ENCODE measurements around the gene BLTP1. TPM values are rescaled to one million over a fixed set of nuclear protein-coding genes. Genes with fewer than 3 reads are reported as not detected.

Gene BLTP1
- total RNA-seq, 5 donors from 2014 or later (not counting 1 experiment from before 2014, with no cell fraction given), result 58.8 to 115 (median 65.3) TPM

DNA sequence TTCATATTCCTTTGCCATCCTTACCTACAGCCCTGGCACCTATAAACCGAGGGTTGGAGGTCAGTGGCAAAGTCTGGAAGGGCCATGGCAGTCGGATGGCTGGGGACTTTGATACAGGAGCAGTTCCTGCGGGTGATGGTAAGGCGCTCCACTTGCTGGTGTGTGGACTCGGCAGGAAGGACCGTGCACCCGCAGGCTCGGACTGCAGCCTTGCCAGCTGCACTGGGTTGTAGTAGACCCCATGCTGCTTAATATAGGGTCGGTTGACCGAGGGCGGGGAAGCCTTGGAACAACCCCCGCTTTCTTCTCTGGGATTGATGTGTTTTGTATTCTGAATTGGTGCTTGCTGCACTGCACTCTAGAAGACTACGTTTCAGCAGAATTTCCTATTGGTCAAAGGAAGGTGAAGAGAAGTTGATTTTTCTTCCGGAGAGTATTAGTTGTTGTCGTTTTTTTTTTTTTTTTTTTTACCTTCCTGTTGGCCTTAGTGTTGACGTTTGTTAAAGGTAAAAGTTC lies 638 bp downstream of the BLTP1 start:
- ChIA-PET CTCF (no interaction called here), POLR2A (no interaction called here)
- H3K27me3 Mint-ChIP-seq, result no peaks in the 10 kb centered on the region
- H3K27ac ChIP-seq (ENCODE audit: low read length), result peak overlapping the region; percentile 94
- H3K4me1 ChIP-seq (ENCODE audit: control insufficient read depth in 1 of 2, extremely low read depth in 1 of 2, insufficient read depth in 2 of 2, low read length in 2 of 2), result peaks cover 17 to 18% of the 10 kb centered on the region in 2 experiments
- H3K9me3 Mint-ChIP-seq, result peaks cover 0 to 3% (median 0%) of the 10 kb centered on the region in 3 donors
- peak overlapping the region; percentile 59 to 77 for H3K27ac Mint-ChIP-seq
- H3K4me1 Mint-ChIP-seq, result peaks cover 63 to 72% (median 71%) of the 10 kb centered on the region in 3 donors
- no peaks in the 10 kb centered on the region for H3K9me3 ChIP-seq
- peak; percentile 16 to 37 (median 32) for ATAC-seq (replicated peaks in 1 of 4)
- H3K36me3 ChIP-seq (ENCODE audit: control insufficient read depth in 2 of 2, extremely low read depth in 1 of 2, insufficient read depth in 1 of 2, low read length in 1 of 2), result peaks cover 0 to 10% of the 10 kb centered on the region in 2 donors
- peak in 17 of 35 experiments; percentile 1 to 45 (median 12) for DNase-seq
- WGBS (ENCODE audit: insufficient coverage), result 2% methylated on average over 12 of the region's 16 CpGs
- no peaks in the 10 kb centered on the region for H3K27me3 ChIP-seq (replicated peaks in 1 of 2; ENCODE audit: control insufficient read depth in 2 of 2, extremely low read depth in 1 of 2, insufficient read depth in 2 of 2, low read length in 1 of 2)
- peak overlapping the region; percentile 84 to 88 (median 87) for H3K4me3 Mint-ChIP-seq
- H3K4me3 ChIP-seq (ENCODE audit: control insufficient read depth in 1 of 2, extremely low read depth in 1 of 2, low read length in 1 of 2), result peak overlapping the region; percentile 92 to 98
- peaks cover 23% of the 10 kb centered on the region for H3K36me3 Mint-ChIP-seq

DNA sequence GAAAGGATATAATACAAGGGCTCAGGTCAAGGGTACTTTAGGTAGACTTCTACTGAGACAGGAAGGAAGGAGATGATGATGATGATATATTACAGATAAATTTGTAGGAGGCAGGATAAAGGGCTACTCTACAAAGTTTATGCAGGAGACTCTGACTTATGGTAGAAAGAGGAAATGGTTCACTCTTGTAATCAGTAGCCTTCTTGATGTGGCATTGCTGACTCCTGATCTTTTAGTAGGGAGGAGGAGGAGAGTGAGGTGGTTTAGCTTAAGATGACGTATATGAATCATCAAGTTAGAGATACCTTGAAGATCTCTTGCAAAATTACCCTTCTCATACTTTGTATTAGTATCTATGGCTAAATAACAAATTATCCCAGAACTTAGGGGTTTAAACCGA lies 4.7 kb downstream of the BLTP1 start:
- DNase-seq (peak in 1 of 35 experiments; percentile 43), ATAC-seq (replicated peaks in 1 of 4) (peak in 1 of 4 experiments; percentile 25)
- Histone ChIP-seq H3K36me3 (ENCODE audit: control insufficient read depth in 2 of 2, extremely low read depth in 1 of 2, insufficient read depth in 1 of 2, low read length in 1 of 2) (peaks cover 0 to 16% of the 10 kb centered on the region in 2 donors), H3K27ac (ENCODE audit: low read length) (no peak overlapping the region), H3K27me3 (replicated peaks in 1 of 2; ENCODE audit: control insufficient read depth in 2 of 2, extremely low read depth in 1 of 2, insufficient read depth in 2 of 2, low read length in 1 of 2) (no peaks in the 10 kb centered on the region), H3K4me3 (ENCODE audit: control insufficient read depth in 1 of 2, extremely low read depth in 1 of 2, low read length in 1 of 2) (no peak overlapping the region), H3K9me3 (no peaks in the 10 kb centered on the region), H3K4me1 (ENCODE audit: control insufficient read depth in 1 of 2, extremely low read depth in 1 of 2, insufficient read depth in 2 of 2, low read length in 2 of 2) (peaks cover 5 to 12% of the 10 kb centered on the region in 2 experiments)
- ChIA-PET CTCF (no interaction called here), POLR2A (no interaction called here)
- peaks cover 64 to 68% (median 68%) of the 10 kb centered on the region in 3 donors for H3K4me1 Mint-ChIP-seq
- peak overlapping the region; percentile 20 to 46 for H3K27ac Mint-ChIP-seq
- H3K9me3 Mint-ChIP-seq, result no peaks in the 10 kb centered on the region
- WGBS (ENCODE audit: insufficient coverage), result no CpG with 5 or more reads among the region's 2 CpGs
- H3K4me3 Mint-ChIP-seq, result no peak overlapping the region
- H3K36me3 Mint-ChIP-seq, result peaks cover 37% of the 10 kb centered on the region
- H3K27me3 Mint-ChIP-seq, result no peaks in the 10 kb centered on the region

DNA sequence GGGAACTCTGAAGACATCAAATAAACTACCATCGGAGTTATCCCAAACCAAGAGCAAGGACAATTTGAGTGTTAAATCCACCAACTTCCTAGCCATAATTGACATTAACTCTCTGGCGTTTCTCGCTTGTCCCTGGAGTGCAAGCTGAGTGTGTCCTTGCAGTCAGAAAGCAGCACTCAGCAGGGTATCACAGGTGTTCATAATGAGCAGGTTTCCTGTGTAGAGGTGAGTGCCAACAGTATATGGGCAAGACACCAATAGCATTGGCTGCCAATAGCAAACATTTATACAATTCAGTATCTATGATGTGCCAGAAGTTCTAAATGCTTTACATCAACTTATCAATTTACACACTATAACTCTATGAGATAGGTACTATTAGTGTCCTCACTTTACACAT lies 11.2 kb downstream of the BLTP1 start:
- Mint-ChIP-seq H3K4me1 (peaks cover 50 to 66% (median 61%) of the 10 kb centered on the region in 3 donors), H3K36me3 (peaks cover 38% of the 10 kb centered on the region), H3K27me3 (no peaks in the 10 kb centered on the region), H3K4me3 (no peak overlapping the region), H3K27ac (no peak overlapping the region), H3K9me3 (no peaks in the 10 kb centered on the region)
- ChIA-PET POLR2A (no interaction called here), CTCF (no interaction called here)
- H3K4me1 ChIP-seq (ENCODE audit: control insufficient read depth in 1 of 2, extremely low read depth in 1 of 2, insufficient read depth in 2 of 2, low read length in 2 of 2), result no peaks in the 10 kb centered on the region
- 100% methylated on average over 1 of the region's 3 CpGs for WGBS (ENCODE audit: insufficient coverage)
- no peak overlapping the region for H3K27ac ChIP-seq (ENCODE audit: low read length)
- H3K9me3 ChIP-seq, result no peaks in the 10 kb centered on the region
- ATAC-seq (replicated peaks in 1 of 4) (no peak), DNase-seq (no peak)
- no peaks in the 10 kb centered on the region for H3K27me3 ChIP-seq (replicated peaks in 1 of 2; ENCODE audit: control insufficient read depth in 2 of 2, extremely low read depth in 1 of 2, insufficient read depth in 2 of 2, low read length in 1 of 2)
- no peak overlapping the region for H3K4me3 ChIP-seq (ENCODE audit: control insufficient read depth in 1 of 2, extremely low read depth in 1 of 2, low read length in 1 of 2)
- H3K36me3 ChIP-seq (ENCODE audit: control insufficient read depth in 2 of 2, extremely low read depth in 1 of 2, insufficient read depth in 1 of 2, low read length in 1 of 2), result peaks cover 0 to 8% of the 10 kb centered on the region in 2 donors

DNA sequence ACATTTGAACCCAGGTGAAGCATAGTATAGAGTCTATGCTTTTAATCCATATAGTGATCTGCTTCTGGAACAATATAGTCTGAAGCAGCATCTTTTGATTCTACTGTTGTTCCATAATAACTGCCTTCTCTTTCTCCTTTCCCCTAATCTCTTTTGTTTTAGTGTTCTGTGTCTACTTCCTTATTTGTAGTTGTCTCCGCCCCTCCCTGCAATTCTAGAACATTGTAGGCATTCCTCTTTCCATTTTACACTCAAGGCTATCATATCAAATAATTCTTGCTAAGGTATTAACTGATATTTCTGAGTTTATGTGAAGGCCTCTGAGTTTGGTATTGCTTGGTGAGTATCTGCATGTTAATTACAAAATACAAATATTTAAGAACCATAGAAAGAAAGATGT lies 11.6 kb downstream of the BLTP1 start:
- H3K36me3 Mint-ChIP-seq, result peaks cover 38% of the 10 kb centered on the region
- H3K27ac ChIP-seq (ENCODE audit: low read length), result no peak overlapping the region
- H3K27me3 Mint-ChIP-seq, result no peaks in the 10 kb centered on the region
- H3K36me3 ChIP-seq (ENCODE audit: control insufficient read depth in 2 of 2, extremely low read depth in 1 of 2, insufficient read depth in 1 of 2, low read length in 1 of 2), result peaks cover 0 to 8% of the 10 kb centered on the region in 2 donors
- no peak overlapping the region for H3K27ac Mint-ChIP-seq
- POLR2A ChIA-PET, result no interaction called here
- H3K4me1 Mint-ChIP-seq, result peaks cover 50 to 65% (median 60%) of the 10 kb centered on the region in 3 donors
- CTCF ChIA-PET, result no interaction called here
- no peak overlapping the region for H3K4me3 Mint-ChIP-seq
- WGBS (ENCODE audit: insufficient coverage), result no CpG with 5 or more reads among the region's 1 CpG
- no peaks in the 10 kb centered on the region for H3K9me3 Mint-ChIP-seq
- H3K9me3 ChIP-seq, result no peaks in the 10 kb centered on the region
- no peaks in the 10 kb centered on the region for H3K27me3 ChIP-seq (replicated peaks in 1 of 2; ENCODE audit: control insufficient read depth in 2 of 2, extremely low read depth in 1 of 2, insufficient read depth in 2 of 2, low read length in 1 of 2)
- ATAC-seq (replicated peaks in 1 of 4) (no peak), DNase-seq (no peak)
- H3K4me1 ChIP-seq (ENCODE audit: control insufficient read depth in 1 of 2, extremely low read depth in 1 of 2, insufficient read depth in 2 of 2, low read length in 2 of 2), result no peaks in the 10 kb centered on the region
- no peak overlapping the region for H3K4me3 ChIP-seq (ENCODE audit: control insufficient read depth in 1 of 2, extremely low read depth in 1 of 2, low read length in 1 of 2)

DNA sequence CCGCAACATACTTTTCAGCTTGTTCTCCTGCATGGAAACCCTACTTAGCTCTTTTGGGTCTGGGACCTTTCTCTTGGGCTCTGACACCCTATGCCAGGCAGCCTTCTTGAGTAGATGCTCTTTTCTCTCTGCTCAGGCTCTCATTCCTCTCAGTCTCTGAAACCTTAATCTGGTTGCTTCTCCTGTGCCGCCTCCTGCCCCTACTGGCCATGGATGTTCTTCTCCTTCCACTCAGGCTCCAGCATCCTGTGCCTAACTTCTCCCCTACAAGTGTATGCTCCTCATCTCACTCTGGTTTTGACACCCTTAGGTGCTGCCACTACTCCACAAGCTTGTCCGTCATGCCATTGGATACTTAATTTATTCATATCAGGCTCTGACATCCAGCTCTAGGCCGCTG lies 15.2 kb downstream of the BLTP1 start:
- Histone ChIP-seq H3K27ac (ENCODE audit: low read length) (no peak overlapping the region), H3K27me3 (replicated peaks in 1 of 2; ENCODE audit: control insufficient read depth in 2 of 2, extremely low read depth in 1 of 2, insufficient read depth in 2 of 2, low read length in 1 of 2) (no peaks in the 10 kb centered on the region), H3K4me1 (ENCODE audit: control insufficient read depth in 1 of 2, extremely low read depth in 1 of 2, insufficient read depth in 2 of 2, low read length in 2 of 2) (no peaks in the 10 kb centered on the region), H3K9me3 (no peaks in the 10 kb centered on the region), H3K36me3 (ENCODE audit: control insufficient read depth in 2 of 2, extremely low read depth in 1 of 2, insufficient read depth in 1 of 2, low read length in 1 of 2) (peaks cover 0 to 2% of the 10 kb centered on the region in 2 donors), H3K4me3 (ENCODE audit: control insufficient read depth in 1 of 2, extremely low read depth in 1 of 2, low read length in 1 of 2) (no peak overlapping the region)
- ChIA-PET CTCF (interaction anchor here in 1 of 2 donors (1.1 kb wide), 1 partner anchor 25 kb away, joined by 4 read pairs; no protein-coding TSS in a partner anchor), POLR2A (no interaction called here)
- Mint-ChIP-seq H3K36me3 (peaks cover 37% of the 10 kb centered on the region), H3K27ac (no peak overlapping the region), H3K27me3 (no peaks in the 10 kb centered on the region), H3K9me3 (no peaks in the 10 kb centered on the region), H3K4me1 (peaks cover 36 to 51% (median 48%) of the 10 kb centered on the region in 3 donors), H3K4me3 (no peak overlapping the region)
- ATAC-seq (replicated peaks in 1 of 4), result no peak
- DNase-seq, result peak in 1 of 35 experiments; percentile 2
- WGBS (ENCODE audit: insufficient coverage), result 91% methylated on average over 3 of the region's 4 CpGs

DNA sequence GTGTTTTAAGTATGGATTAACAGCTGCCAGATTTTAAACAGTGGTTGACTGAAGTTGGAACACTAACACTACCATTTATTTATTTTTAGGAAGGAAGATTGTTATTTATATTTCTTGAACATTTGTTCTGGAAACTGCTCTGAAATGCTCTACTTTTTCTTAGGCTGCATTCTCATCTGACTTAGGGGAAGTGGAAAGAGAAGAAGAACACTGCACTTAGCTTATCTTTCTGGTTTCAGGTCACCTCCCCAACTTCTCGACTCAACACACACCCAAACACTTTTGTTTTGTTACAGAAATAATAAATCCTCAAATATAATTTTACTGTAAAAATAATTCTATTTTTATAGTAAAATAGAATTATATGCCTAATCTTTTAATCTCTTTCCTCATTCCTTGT lies 18.6 kb downstream of the BLTP1 start:
- ChIA-PET POLR2A (interaction anchor here in 1 of 2 donors (0.6 kb wide), 1 partner anchor 71 kb away, joined by 4 read pairs; no protein-coding TSS in a partner anchor), CTCF (interaction anchor here in 1 of 2 donors (0.6 kb wide), 1 partner anchor 17 kb away, joined by 8 read pairs; no protein-coding TSS in a partner anchor)
- no CpG with 5 or more reads among the region's 1 CpG for WGBS (ENCODE audit: insufficient coverage)
- Histone ChIP-seq H3K4me1 (ENCODE audit: control insufficient read depth in 1 of 2, extremely low read depth in 1 of 2, insufficient read depth in 2 of 2, low read length in 2 of 2) (no peaks in the 10 kb centered on the region), H3K9me3 (no peaks in the 10 kb centered on the region), H3K4me3 (ENCODE audit: control insufficient read depth in 1 of 2, extremely low read depth in 1 of 2, low read length in 1 of 2) (no peak overlapping the region), H3K36me3 (ENCODE audit: control insufficient read depth in 2 of 2, extremely low read depth in 1 of 2, insufficient read depth in 1 of 2, low read length in 1 of 2) (peaks cover 0 to 9% of the 10 kb centered on the region in 2 donors), H3K27ac (ENCODE audit: low read length) (no peak overlapping the region), H3K27me3 (replicated peaks in 1 of 2; ENCODE audit: control insufficient read depth in 2 of 2, extremely low read depth in 1 of 2, insufficient read depth in 2 of 2, low read length in 1 of 2) (no peaks in the 10 kb centered on the region)
- H3K4me3 Mint-ChIP-seq, result no peak overlapping the region
- DNase-seq (no peak), ATAC-seq (replicated peaks in 1 of 4) (no peak)
- peaks cover 30 to 34% (median 33%) of the 10 kb centered on the region in 3 donors for H3K4me1 Mint-ChIP-seq
- H3K27me3 Mint-ChIP-seq, result no peaks in the 10 kb centered on the region
- no peaks in the 10 kb centered on the region for H3K9me3 Mint-ChIP-seq
- peaks cover 38% of the 10 kb centered on the region for H3K36me3 Mint-ChIP-seq
- H3K27ac Mint-ChIP-seq, result no peak overlapping the region

All from T-cell (primary cell).